CD4-positive, CD25-positive, alpha-beta regulatory T cell (primary cell): ENCODE measurements around the gene CLDND2. TPM values are rescaled to one million over a fixed set of nuclear protein-coding genes. Genes with fewer than 3 reads are reported as not detected.

Experiments
- ATAC-seq, 2 donors: fragments of 150-1000 bp; cut with Tn5 transposase; one replicate each; pipeline ENCODE4 v1.10.0; 2021; ENCODE audit warnings: low read depth in 2 of 2, moderate number of reproducible peaks in 2 of 2, moderate library complexity in 1 of 2
- DNase-seq, 3 donors: peaks; one replicate each; pipeline versions ENCODE4 v3.0.0 to v3.0.0-alpha.2; 2012 to 2022; ENCODE audit warnings: mixed read lengths in 1 of 3
- H3K27ac ChIP-seq: one replicate; pipeline ENCODE4 v1.7.0; 2013; ENCODE audit warnings: mild to moderate bottlenecking, low read length; ENCODE audit not compliant: insufficient read depth, poor library complexity, severe bottlenecking
- H3K27me3 ChIP-seq: one replicate; pipeline ENCODE4 v1.7.0; 2013; ENCODE audit warnings: low read length; ENCODE audit not compliant: control insufficient read depth, insufficient read depth
- H3K36me3 ChIP-seq: one replicate; pipeline ENCODE4 v1.7.0; 2013; ENCODE audit warnings: mild to moderate bottlenecking, low read length, moderate library complexity; ENCODE audit not compliant: control insufficient read depth, insufficient read depth
- H3K4me1 ChIP-seq: 2 replicates; pipeline ENCODE4 v1.7.0; 2013; ENCODE audit warnings: mild to moderate bottlenecking, low read length; ENCODE audit not compliant: insufficient read depth, control insufficient read depth, poor library complexity, severe bottlenecking
- H3K4me3 ChIP-seq: one replicate; pipeline ENCODE4 v1.7.0; 2013; ENCODE audit warnings: low read depth, mild to moderate bottlenecking, low read length, moderate library complexity
- H3K9me3 ChIP-seq, 2 experiments: 1 replicate in 1 of 2; 2 replicates in 1 of 2; pipeline ENCODE4 v1.7.0; 2013; ENCODE audit warnings: low read length in 2 of 2, mild to moderate bottlenecking in 1 of 2, moderate library complexity in 1 of 2; ENCODE audit not compliant: control insufficient read depth in 2 of 2
- H3K27ac Mint-ChIP-seq, 3 donors: one replicate each; pipeline ENCODE4 v1.8.0; 2020 to 2022; ENCODE audit warnings: mild to moderate bottlenecking in 3 of 3, mixed read lengths in 3 of 3, moderate library complexity in 2 of 3
- H3K27me3 Mint-ChIP-seq: one replicate; pipeline ENCODE4 v1.8.0; 2022; ENCODE audit warnings: mild to moderate bottlenecking, mixed read lengths
- H3K36me3 Mint-ChIP-seq: one replicate; pipeline ENCODE4 v1.8.0; 2020; ENCODE audit warnings: mixed read lengths
- H3K4me1 Mint-ChIP-seq, 4 donors: one replicate each; pipeline ENCODE4 v1.8.0; 2020 to 2022; ENCODE audit warnings: mixed read lengths in 4 of 4, mild to moderate bottlenecking in 1 of 4
- H3K4me3 Mint-ChIP-seq, 4 donors: one replicate each; pipeline ENCODE4 v1.8.0; 2020 to 2022; ENCODE audit warnings: mild to moderate bottlenecking in 4 of 4, mixed read lengths in 4 of 4, moderate library complexity in 3 of 4
- H3K9me3 Mint-ChIP-seq, 7 donors: one replicate each; pipeline ENCODE4 v1.8.0; 2020 to 2022; ENCODE audit warnings: mixed read lengths in 7 of 7, mild to moderate bottlenecking in 3 of 7, moderate library complexity in 2 of 7
- polyA plus RNA-seq, 4 donors: library from polyadenylated mRNA; unstranded; fragments of 300-500 nt; fragmentation: Illumina TruSeq; gene quantifications; one replicate each; pipeline ENCODE4 v1.2.3, GENCODE V29; 2021
- total RNA-seq: library from RNA; stranded (reverse); gene quantifications from one replicate; pipeline ENCODE4 v1.2.3, GENCODE V29; 2022

CLDND2 gene
- total and polyA plus RNA-seq, 5 donors from 2014 or later, result 0.41 TPM; not detected in 4

GRCh38 chr19:51331716-51332115, 37.1 kb downstream of the CLDND2 start:
- no peak overlapping the region for H3K4me3 Mint-ChIP-seq
- Histone ChIP-seq H3K36me3 (no peaks in the 10 kb centered on the region), H3K9me3 (no peaks in the 10 kb centered on the region), H3K27ac (no peak overlapping the region), H3K27me3 (peaks cover 2% of the 10 kb centered on the region), H3K4me3 (no peak overlapping the region), H3K4me1 (peaks cover 14% of the 10 kb centered on the region)
- peaks cover 12% of the 10 kb centered on the region for H3K36me3 Mint-ChIP-seq
- no peak for ATAC-seq
- peaks cover 0 to 9% (median 3%) of the 10 kb centered on the region in 4 donors for H3K4me1 Mint-ChIP-seq
- H3K9me3 Mint-ChIP-seq, result peaks cover 0 to 6% (median 0%) of the 10 kb centered on the region in 7 donors
- H3K27ac Mint-ChIP-seq, result peak overlapping the region in 1 of 3 donors; percentile 1
- DNase-seq, result no peak
- H3K27me3 Mint-ChIP-seq, result peaks cover 50% of the 10 kb centered on the region

- Mint-ChIP-seq H3K9me3 (peaks cover 0 to 6% (median 0%) of the 10 kb centered on the region in 7 donors), H3K27me3 (peaks cover 52% of the 10 kb centered on the region), H3K4me1 (peaks cover 0 to 11% (median 3%) of the 10 kb centered on the region in 4 donors), H3K4me3 (no peak overlapping the region), H3K36me3 (peaks cover 12% of the 10 kb centered on the region), H3K27ac (no peak overlapping the region)
- H3K9me3 ChIP-seq, result no peaks in the 10 kb centered on the region
- H3K36me3 ChIP-seq, result no peaks in the 10 kb centered on the region
- ATAC-seq (no peak), DNase-seq (no peak)
- peaks cover 3% of the 10 kb centered on the region for H3K27me3 ChIP-seq
- no peak overlapping the region for H3K4me3 ChIP-seq
- no peak overlapping the region for H3K27ac ChIP-seq
- H3K4me1 ChIP-seq, result peaks cover 14% of the 10 kb centered on the region
Measured at GRCh38 chr19:51331193-51331592, 37.6 kb downstream of the CLDND2 start.

- Mint-ChIP-seq H3K9me3 (peaks cover 0 to 6% (median 0%) of the 10 kb centered on the region in 7 donors), H3K4me3 (no peak overlapping the region), H3K27ac (no peak overlapping the region), H3K27me3 (peaks cover 57% of the 10 kb centered on the region), H3K4me1 (peaks cover 0 to 15% (median 3%) of the 10 kb centered on the region in 4 donors), H3K36me3 (peaks cover 12% of the 10 kb centered on the region)
- no peak overlapping the region for H3K27ac ChIP-seq
- ATAC-seq (no peak), DNase-seq (no peak)
- H3K9me3 ChIP-seq, result no peaks in the 10 kb centered on the region
- no peak overlapping the region for H3K4me3 ChIP-seq
- peaks cover 7% of the 10 kb centered on the region for H3K27me3 ChIP-seq
- no peaks in the 10 kb centered on the region for H3K36me3 ChIP-seq
- peaks cover 14% of the 10 kb centered on the region for H3K4me1 ChIP-seq
Measured at GRCh38 chr19:51330366-51330765, 38.4 kb downstream of the CLDND2 start.

- Histone ChIP-seq H3K27ac (no peak overlapping the region), H3K4me1 (peaks cover 14% of the 10 kb centered on the region), H3K9me3 (no peaks in the 10 kb centered on the region), H3K27me3 (peaks cover 7% of the 10 kb centered on the region), H3K4me3 (no peak overlapping the region), H3K36me3 (no peaks in the 10 kb centered on the region)
- Mint-ChIP-seq H3K27me3 (peaks cover 58% of the 10 kb centered on the region), H3K4me3 (peak overlapping the region in 1 of 4 donors; percentile 41), H3K27ac (no peak overlapping the region), H3K4me1 (peaks cover 0 to 15% (median 3%) of the 10 kb centered on the region in 4 donors), H3K9me3 (peaks cover 0 to 6% (median 0%) of the 10 kb centered on the region in 7 donors), H3K36me3 (peaks cover 12% of the 10 kb centered on the region)
- ATAC-seq, result no peak
- DNase-seq, result no peak
Measured at GRCh38 chr19:51329411-51329810, 39.4 kb downstream of the CLDND2 start.

- peak; percentile 54 to 62 for ATAC-seq
- no peak overlapping the region for H3K27ac ChIP-seq
- peaks cover 7% of the 10 kb centered on the region for H3K27me3 ChIP-seq
- peak overlapping the region in 3 of 4 donors; percentile 33 to 52 (median 39) for H3K4me3 Mint-ChIP-seq
- no peaks in the 10 kb centered on the region for H3K9me3 ChIP-seq
- peak; percentile 20 to 70 (median 37) for DNase-seq
- H3K36me3 ChIP-seq, result no peaks in the 10 kb centered on the region
- H3K36me3 Mint-ChIP-seq, result peaks cover 12% of the 10 kb centered on the region
- H3K4me1 ChIP-seq, result peaks cover 14% of the 10 kb centered on the region
- no peak overlapping the region for H3K27ac Mint-ChIP-seq
- H3K9me3 Mint-ChIP-seq, result peaks cover 0 to 7% (median 1%) of the 10 kb centered on the region in 7 donors
- no peak overlapping the region for H3K4me3 ChIP-seq
- H3K27me3 Mint-ChIP-seq, result peaks cover 74% of the 10 kb centered on the region
- peaks cover 0 to 15% (median 3%) of the 10 kb centered on the region in 4 donors for H3K4me1 Mint-ChIP-seq
Measured at GRCh38 chr19:51327066-51328001, 41.5 kb downstream of the CLDND2 start.

- Histone ChIP-seq H3K27ac (no peak overlapping the region), H3K9me3 (no peaks in the 10 kb centered on the region), H3K27me3 (peaks cover 7% of the 10 kb centered on the region), H3K36me3 (no peaks in the 10 kb centered on the region), H3K4me1 (peaks cover 14% of the 10 kb centered on the region), H3K4me3 (no peak overlapping the region)
- DNase-seq (no peak), ATAC-seq (no peak)
- Mint-ChIP-seq H3K27ac (no peak overlapping the region), H3K4me3 (peak overlapping the region in 1 of 4 donors; percentile 31), H3K9me3 (peaks cover 0 to 7% (median 1%) of the 10 kb centered on the region in 7 donors), H3K27me3 (peaks cover 65% of the 10 kb centered on the region), H3K4me1 (peaks cover 0 to 15% (median 3%) of the 10 kb centered on the region in 4 donors), H3K36me3 (peaks cover 7% of the 10 kb centered on the region)
Measured at GRCh38 chr19:51326216-51327065, 42.4 kb downstream of the CLDND2 start.

- Histone ChIP-seq H3K36me3 (no peaks in the 10 kb centered on the region), H3K27ac (no peak overlapping the region), H3K4me1 (peaks cover 14% of the 10 kb centered on the region), H3K4me3 (no peak overlapping the region), H3K9me3 (no peaks in the 10 kb centered on the region), H3K27me3 (peaks cover 7% of the 10 kb centered on the region)
- ATAC-seq, result no peak
- Mint-ChIP-seq H3K4me1 (peaks cover 0 to 15% (median 4%) of the 10 kb centered on the region in 4 donors), H3K4me3 (no peak overlapping the region), H3K36me3 (peaks cover under 1% of the 10 kb centered on the region), H3K9me3 (peaks cover 0 to 5% (median 2%) of the 10 kb centered on the region in 7 donors), H3K27me3 (peaks cover 59% of the 10 kb centered on the region), H3K27ac (no peak overlapping the region)
- no peak for DNase-seq
Measured at GRCh38 chr19:51325161-51325976, 43.4 kb downstream of the CLDND2 start.
